NCI-H1417 (cell line): ENCODE measurements around the gene PACSIN2.
A peak's percentile ranks its signal among the peaks of the same experiment; 100 is the strongest.
"Not testable (repeated sequence)": the region's sequence is repeated elsewhere in the genome, so short reads cannot be mapped to it uniquely, and the experiment has no call there.

Experiments
- DNase-seq, 3 experiments: peaks; one replicate each; lab custom pipeline; 2025; lab: John Stamatoyannopoulos, UW

PACSIN2 gene

GRCh38 chr22:43014869-43015676, at the start of gene PACSIN2:
TSS of gene PACSIN2 (minus strand) at chr22:43015149. CDS start at chr22:42912080, 103,069 bp downstream.
- DNase-seq = peak; percentile 94 to 97 (median 97)

DNA sequence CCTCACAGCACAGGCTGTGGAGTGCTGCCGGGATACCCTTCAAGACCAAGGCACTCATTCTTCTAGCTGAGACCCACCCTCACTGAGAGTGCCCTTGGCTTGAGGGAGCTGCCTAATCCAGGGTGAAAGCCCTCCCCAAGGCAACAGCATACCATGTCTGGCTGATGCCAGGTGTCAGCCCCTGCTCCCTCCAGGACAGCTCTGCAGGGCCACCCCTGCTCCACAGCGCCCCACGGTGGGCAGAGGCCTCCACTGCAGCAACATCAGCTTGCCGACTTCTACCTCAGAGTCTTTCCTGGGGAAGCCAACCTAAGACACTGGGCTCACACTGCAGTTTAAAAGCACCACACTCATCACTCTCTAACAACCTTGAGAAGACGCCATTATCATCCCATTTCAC, 45.2 kb upstream of the PACSIN2 start:
- peak in 1 of 3 experiments; percentile 31 for DNase-seq

GRCh38 chr22:43057641-43058040, 42.7 kb upstream of the PACSIN2 start:
- no peak for DNase-seq

DNA sequence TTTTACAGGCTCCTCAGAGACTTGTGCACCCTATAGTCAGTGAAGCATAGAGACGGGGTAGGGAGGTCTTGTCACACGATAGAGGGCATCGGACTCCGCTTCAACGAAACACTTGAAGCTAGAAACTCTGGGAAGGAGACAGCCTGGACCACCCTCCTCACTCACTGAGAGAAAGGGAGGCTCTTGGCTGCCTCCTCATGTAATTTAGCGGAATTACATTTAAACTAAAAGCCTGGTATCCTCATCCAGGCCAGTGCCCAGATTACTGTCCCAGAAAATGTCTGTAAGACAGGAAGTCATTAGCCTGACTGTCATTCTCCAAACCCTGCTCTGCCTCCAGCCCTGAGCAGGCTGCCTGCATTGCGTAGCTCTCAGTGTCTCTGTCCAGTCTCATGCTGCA, 38.2 kb upstream of the PACSIN2 start:
- DNase-seq = no peak

DNA sequence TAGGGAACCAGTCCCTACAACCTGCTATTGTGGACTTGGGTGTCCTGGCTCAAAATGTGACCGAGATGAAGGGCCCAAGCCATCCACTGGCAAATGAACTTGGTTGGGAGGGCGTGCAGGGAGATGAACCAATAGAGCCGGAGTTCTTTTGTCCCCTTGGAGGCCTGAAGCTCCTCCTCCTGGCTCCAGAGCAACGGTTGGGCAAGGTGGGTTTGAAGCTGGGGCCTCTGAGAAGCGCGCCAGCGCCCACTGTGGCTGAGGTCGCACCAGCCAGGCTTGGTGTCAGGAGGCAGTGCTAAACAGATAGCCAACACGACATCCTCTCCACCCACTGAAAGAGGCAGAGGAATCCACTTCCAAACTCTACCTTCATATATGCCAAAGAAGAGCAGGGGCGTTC, 36.0 kb upstream of the PACSIN2 start:
- no peak for DNase-seq

DNA sequence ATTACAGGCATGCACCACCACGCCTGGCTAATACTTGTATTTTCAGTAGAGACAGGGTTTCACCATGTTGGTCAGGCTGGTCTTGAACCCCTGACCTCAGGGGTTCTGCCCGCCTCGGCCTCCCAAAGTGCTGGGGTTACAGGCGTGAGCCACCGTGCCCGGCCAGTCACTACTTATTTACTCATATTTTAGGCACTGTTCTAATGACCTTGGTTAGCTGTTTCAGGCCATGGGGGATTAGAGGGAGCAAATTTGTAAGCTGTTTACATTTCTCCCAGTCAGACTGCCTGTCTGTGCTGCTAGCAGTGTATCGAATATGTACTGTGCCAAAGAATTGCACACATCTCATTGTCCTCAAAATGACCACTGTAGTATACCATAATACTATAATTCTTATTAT, 32.7 kb upstream of the PACSIN2 start:
- no peak for DNase-seq

- no peak for DNase-seq
These were observed 29.4 kb upstream of the PACSIN2 start for GRCh38 chr22:43044290-43044712.

- peak in 2 of 3 experiments; percentile 82 to 88 for DNase-seq
These were observed 27.3 kb upstream of the PACSIN2 start for GRCh38 chr22:43042101-43042780.

GRCh38 chr22:43039800-43040199, 24.9 kb upstream of the PACSIN2 start:
- DNase-seq = peak in 2 of 3 experiments; percentile 60 to 73

- no peak for DNase-seq
These were observed 23.4 kb upstream of the PACSIN2 start for GRCh38 chr22:43038325-43038724.

GRCh38 chr22:43036282-43036829, 21.4 kb upstream of the PACSIN2 start:
- peak in 1 of 3 experiments; percentile 7 for DNase-seq

GRCh38 chr22:43035250-43035649, 20.3 kb upstream of the PACSIN2 start:
- no peak for DNase-seq

- no peak for DNase-seq
These were observed 16.7 kb upstream of the PACSIN2 start for GRCh38 chr22:43031617-43032016.

DNA sequence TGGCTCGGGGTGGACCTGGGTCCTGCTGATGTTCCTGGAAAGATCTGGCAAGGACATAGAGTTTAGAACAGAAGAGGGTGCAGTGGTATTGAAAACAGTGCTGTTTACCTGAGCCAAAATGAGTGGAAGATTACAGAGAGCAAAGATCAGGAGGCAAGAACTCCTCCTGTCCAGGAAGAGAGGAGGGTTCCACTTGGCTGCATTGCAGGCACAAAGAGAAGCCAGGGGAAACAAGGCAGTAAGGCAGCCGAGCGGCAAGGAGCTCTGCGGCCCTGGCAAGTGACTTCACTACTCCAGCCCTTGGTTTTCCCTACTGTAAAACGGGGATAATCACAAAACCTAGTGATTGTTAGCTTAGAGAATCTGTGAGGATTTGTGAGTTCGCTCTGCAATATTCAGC, 3.7 kb upstream of the PACSIN2 start:
- DNase-seq = no peak

DNA sequence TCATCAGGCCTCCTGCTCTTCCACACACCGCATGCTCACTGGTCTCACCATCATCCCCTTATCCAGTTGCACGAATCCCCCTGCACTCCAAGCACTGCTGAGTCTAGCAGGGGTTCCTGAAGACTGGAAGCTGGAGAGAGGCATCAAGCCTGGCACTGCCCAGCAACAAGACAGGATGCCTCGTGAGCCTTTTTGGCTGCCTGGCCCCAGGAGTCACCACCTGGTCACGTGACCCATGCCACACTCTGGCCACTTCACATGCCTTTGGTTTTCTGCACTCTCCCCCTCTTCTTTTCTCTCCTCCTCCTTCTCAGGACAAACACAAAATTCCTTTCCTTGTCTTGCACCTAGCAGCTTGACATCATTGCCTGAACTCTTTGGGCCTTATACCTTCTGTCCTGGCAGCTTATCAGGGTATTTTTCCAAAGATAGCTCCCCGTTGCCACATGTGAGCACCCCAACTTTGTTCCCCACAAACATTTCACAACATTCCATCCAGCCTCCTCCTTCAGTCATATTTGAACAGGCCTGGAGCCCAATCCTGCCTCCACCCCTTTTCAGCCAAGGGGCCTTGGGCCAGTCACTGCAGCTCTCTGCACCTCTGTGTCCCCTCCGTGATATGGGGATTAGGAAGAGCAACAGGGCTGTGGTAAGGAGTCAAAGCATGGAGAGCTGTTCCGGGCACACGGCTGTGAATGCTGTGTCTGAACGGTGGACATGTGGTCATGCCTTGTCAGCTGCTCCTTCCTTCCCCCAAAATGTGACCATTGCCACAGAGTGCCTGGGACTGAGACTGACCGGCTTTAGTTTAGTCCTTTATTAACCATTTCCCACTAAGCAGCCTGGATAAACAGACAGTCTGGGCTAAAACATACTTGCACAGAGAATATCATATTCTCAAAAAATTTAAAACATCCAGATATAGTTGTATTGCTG, 2.8 kb upstream of the PACSIN2 start:
- no peak for DNase-seq

DNA sequence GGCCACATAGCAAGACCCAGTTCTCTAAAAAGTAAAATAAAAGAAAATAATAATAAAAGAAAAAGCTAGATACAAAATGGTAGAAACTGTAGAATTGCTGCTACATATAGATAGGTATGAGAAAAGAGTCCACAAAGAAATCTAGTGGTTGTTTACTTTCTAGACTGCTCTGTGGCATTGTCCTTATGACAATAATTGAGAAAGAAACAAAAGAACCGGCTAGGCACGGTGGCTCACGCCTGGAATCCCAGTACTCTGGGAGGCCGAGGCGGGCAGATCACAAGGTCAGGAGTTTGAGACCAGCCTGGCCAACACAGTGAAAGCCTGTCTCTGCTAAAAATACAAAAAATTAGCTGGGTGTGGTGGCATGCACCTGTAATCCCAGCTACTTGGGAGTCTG, 1.2 kb upstream of the PACSIN2 start:
- DNase-seq = not testable (repeated sequence)

- no peak for DNase-seq
These were observed 711 bp upstream of the PACSIN2 start for GRCh38 chr22:43015677-43016042.

- DNase-seq = peak in 2 of 3 experiments; percentile 2 to 57
These were observed 557 bp downstream of the PACSIN2 start for GRCh38 chr22:43014316-43014868.

GRCh38 chr22:43013355-43014315, 1.3 kb downstream of the PACSIN2 start:
- DNase-seq = peak in 2 of 3 experiments; percentile 23 to 27

GRCh38 chr22:43012390-43012789, 2.6 kb downstream of the PACSIN2 start:
- DNase-seq = no peak
